WTC11 (cell line): ENCODE results near the gene CCR1. TPM values are rescaled to one million over a fixed set of nuclear protein-coding genes. Genes with fewer than 3 reads are reported as not detected.

Experiments used
- ATAC-seq: fragments of 200-7000 bp; cut with Tn5 transposase; 2 replicates; pipeline ENCODE4 v1.10.0; 2021; ENCODE audit warnings: mild to moderate bottlenecking, moderate library complexity
- CTCF ChIA-PET: fragments of 300-600 bp; sonication (Branson Sonifier 250); formaldehyde crosslinking; loops from one replicate; lab custom pipeline; 2021; ENCODE audit warnings: antibody characterized with exemption; lab: Charles Lee
- POLR2A ChIA-PET: fragments of 350-600 bp; sonication (Branson Sonifier 250); formaldehyde crosslinking; loops from one replicate; lab custom pipeline; 2021; ENCODE audit warnings: antibody characterized with exemption; lab: Charles Lee
- DNase-seq: peaks from one replicate; pipeline ENCODE4 v3.0.0; 2021; ENCODE audit warnings: low spot score
- H3K27ac Mint-ChIP-seq: 2 replicates; pipeline ENCODE4 v1.8.0; 2021; ENCODE audit warnings: mixed read lengths
- H3K27me3 Mint-ChIP-seq: 2 replicates; pipeline ENCODE4 v1.8.0; 2021; ENCODE audit warnings: low read depth, mild to moderate bottlenecking, moderate library complexity, mixed read lengths
- H3K36me3 Mint-ChIP-seq: 2 replicates; pipeline ENCODE4 v1.8.0; 2021; ENCODE audit warnings: mixed read lengths
- H3K4me1 Mint-ChIP-seq: 2 replicates; pipeline ENCODE4 v1.8.0; 2022; ENCODE audit warnings: mixed read lengths
- H3K4me3 Mint-ChIP-seq: 2 replicates; pipeline ENCODE4 v1.8.0; 2021; ENCODE audit warnings: mild to moderate bottlenecking, moderate library complexity, mixed read lengths
- H3K9me3 Mint-ChIP-seq: 2 replicates; pipeline ENCODE4 v1.8.0; 2021; ENCODE audit warnings: mixed read lengths
- ATF6 ChIP-seq: sonication (generic); formaldehyde crosslinking; IDR thresholded peaks from 2 replicates; pipeline ENCODE4 v1.8.1; 2023; ENCODE audit warnings: mild to moderate bottlenecking, missing genetic modification reagents
- E2F1 ChIP-seq: sonication (generic); formaldehyde crosslinking; IDR thresholded peaks from 2 replicates; pipeline ENCODE4 v1.8.0; 2022; ENCODE audit warnings: mild to moderate bottlenecking, missing genetic modification reagents
- GABPB1 ChIP-seq: sonication (generic); formaldehyde crosslinking; IDR thresholded peaks from 2 replicates; pipeline ENCODE4 v1.8.1; 2023; ENCODE audit warnings: mild to moderate bottlenecking, missing genetic modification reagents
- GTF2I ChIP-seq: fragments of 250-450 bp; sonication (Bioruptor Pico); conservative IDR thresholded peaks from 2 replicates; pipeline ENCODE4 v1.4.0; 2021; ENCODE audit warnings: mild to moderate bottlenecking
- HMGA2 ChIP-seq: fragments of 250-450 bp; sonication (Bioruptor Pico); IDR thresholded peaks from 2 replicates; pipeline ENCODE4 v1.4.0; 2021; ENCODE audit warnings: mild to moderate bottlenecking, moderate library complexity
- HMGXB4 ChIP-seq: sonication (generic); formaldehyde crosslinking; IDR thresholded peaks from 2 replicates; pipeline ENCODE4 v1.8.1; 2023; ENCODE audit warnings: mild to moderate bottlenecking, moderate library complexity, missing genetic modification reagents
- IRF2 ChIP-seq: sonication (generic); formaldehyde crosslinking; IDR thresholded peaks from 2 replicates; pipeline ENCODE4 v1.8.0; 2022; ENCODE audit warnings: low read depth, missing genetic modification reagents, borderline replicate concordance
- JAZF1 ChIP-seq: fragments of 250-450 bp; sonication (Bioruptor Pico); IDR thresholded peaks from 2 replicates; pipeline ENCODE4 v1.9.0; 2021; ENCODE audit warnings: moderate library complexity, mild to moderate bottlenecking, inconsistent platforms
- MAX ChIP-seq: sonication (generic); formaldehyde crosslinking; IDR thresholded peaks from 2 replicates; pipeline ENCODE4 v1.8.0; 2022; ENCODE audit warnings: mild to moderate bottlenecking, missing genetic modification reagents
- RORB ChIP-seq: fragments of 250-450 bp; sonication (Bioruptor Pico); IDR thresholded peaks from 2 replicates; pipeline ENCODE4 v1.9.0; 2021; ENCODE audit warnings: mild to moderate bottlenecking
- SOX15 ChIP-seq: fragments of 250-450 bp; sonication (Bioruptor Pico); IDR thresholded peaks from 2 replicates; pipeline ENCODE4 v1.9.0; 2021; ENCODE audit warnings: mild to moderate bottlenecking
- SP1 ChIP-seq: sonication (generic); formaldehyde crosslinking; conservative IDR thresholded peaks from 2 replicates; pipeline ENCODE4 v1.8.1; 2022; ENCODE audit warnings: missing genetic modification reagents
- ZBTB43 ChIP-seq: sonication (generic); formaldehyde crosslinking; IDR thresholded peaks from 2 replicates; pipeline ENCODE4 v1.8.1; 2023; ENCODE audit warnings: mild to moderate bottlenecking, missing genetic modification reagents
- ZNF232 ChIP-seq: sonication (generic); formaldehyde crosslinking; IDR thresholded peaks from 2 replicates; pipeline ENCODE4 v1.8.0; 2022; ENCODE audit warnings: mild to moderate bottlenecking, missing genetic modification reagents
- ZNF317 ChIP-seq: sonication (generic); formaldehyde crosslinking; IDR thresholded peaks from 2 replicates; pipeline ENCODE4 v1.8.1; 2023; ENCODE audit warnings: low read depth, mild to moderate bottlenecking, moderate library complexity, missing genetic modification reagents, borderline replicate concordance
- total RNA-seq: library from RNA; stranded (reverse); gene quantifications from 3 replicates; pipeline ENCODE4 v1.2.3, GENCODE V29; 2021
- TF ChIP-seq, protein P1 (sequence below): fragments of 250-450 bp; sonication (Bioruptor Pico); IDR thresholded peaks from 2 replicates; pipeline ENCODE4 v2.1.2; 2022; ENCODE audit warnings: mild to moderate bottlenecking, moderate library complexity

CCR1 gene
- total RNA-seq, 1 experiment from 2014 or later, result not detected

DNA sequence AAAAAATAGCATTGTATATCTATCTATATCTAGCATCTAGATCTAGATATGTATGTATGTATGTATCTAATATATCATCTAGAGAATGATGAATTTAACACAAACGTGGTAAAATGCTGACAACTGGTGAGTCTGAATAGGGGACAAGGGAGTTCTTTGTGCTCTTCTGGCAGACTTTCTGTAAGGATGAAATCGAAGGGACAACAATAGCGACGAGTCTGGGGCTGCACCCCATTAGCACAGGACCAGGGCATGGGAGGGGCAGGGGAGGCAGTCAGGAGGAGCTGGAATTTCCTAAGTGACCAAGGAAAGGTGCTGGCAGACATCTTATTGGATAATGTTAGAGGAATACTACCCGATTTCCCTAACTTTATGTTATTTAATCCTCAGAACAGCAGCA, 7.9 kb downstream of the CCR1 start:
- no peak for ATAC-seq
- ChIA-PET POLR2A (no interaction called here), CTCF (interaction anchor here (1.2 kb wide), 1 partner anchor 76 kb away, joined by 4 read pairs; no protein-coding TSS in a partner anchor)

DNA sequence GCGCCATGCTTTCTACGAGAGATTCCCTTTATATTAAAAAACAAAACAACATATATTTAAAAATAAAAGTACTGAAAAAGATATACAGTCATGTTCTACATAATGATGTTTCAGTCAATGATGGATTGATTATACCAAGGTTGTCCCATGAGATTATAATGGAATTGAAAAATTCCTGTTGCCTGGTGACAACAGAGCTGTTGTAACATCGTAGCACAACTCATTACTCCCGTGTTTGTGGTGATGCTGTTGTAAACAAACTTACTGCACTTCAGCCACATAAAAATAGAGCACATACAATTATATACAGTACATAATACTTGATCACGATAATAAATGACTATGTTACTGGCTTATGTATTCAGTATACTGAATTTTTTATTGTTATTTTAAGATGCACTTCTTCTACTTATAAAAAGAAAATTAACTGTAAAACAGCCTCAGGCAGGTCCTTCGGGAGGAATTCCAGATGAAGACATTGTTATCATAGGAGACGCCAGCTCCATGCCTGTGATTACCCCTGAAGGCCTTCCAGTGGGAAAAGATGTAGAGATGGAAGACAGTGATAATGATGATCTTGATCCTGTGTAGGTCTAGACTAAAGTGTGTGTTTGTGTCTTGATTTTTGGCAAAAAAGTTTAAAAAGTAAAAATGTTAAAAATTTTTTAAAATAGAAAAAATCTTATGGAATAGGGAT, 11.7 kb downstream of the CCR1 start:
- Mint-ChIP-seq H3K4me3 (no peak overlapping the region), H3K4me1 (no peaks in the 10 kb centered on the region), H3K27ac (no peak overlapping the region), H3K36me3 (peaks cover 17% of the 10 kb centered on the region), H3K27me3 (peaks cover 3% of the 10 kb centered on the region; the same call in 1 of the 2 replicates)
- ChIA-PET POLR2A (no interaction called here), CTCF (no interaction called here)
- DNase-seq, result no peak
- ATAC-seq, result no peak
- no peak for TF ChIP-seq IRF2 (CRISPR knock-in tag)
- TF ChIP-seq MAX (CRISPR knock-in tag), result no peak
- no peak for TF ChIP-seq JAZF1 (CRISPR knock-in tag)
- no peak for TF ChIP-seq ZBTB43
- no peak for TF ChIP-seq E2F1
- no peak for TF ChIP-seq ATF6 (CRISPR knock-in tag)
- TF ChIP-seq, all 79 proteins: peak for 0
- H3K9me3 Mint-ChIP-seq, result peaks cover 33% of the 10 kb centered on the region

More for the DNA sequence above, 7.9 kb downstream of the CCR1 start:
- TF ChIP-seq ZBTB43, result no peak
- TF ChIP-seq, protein P1, sequence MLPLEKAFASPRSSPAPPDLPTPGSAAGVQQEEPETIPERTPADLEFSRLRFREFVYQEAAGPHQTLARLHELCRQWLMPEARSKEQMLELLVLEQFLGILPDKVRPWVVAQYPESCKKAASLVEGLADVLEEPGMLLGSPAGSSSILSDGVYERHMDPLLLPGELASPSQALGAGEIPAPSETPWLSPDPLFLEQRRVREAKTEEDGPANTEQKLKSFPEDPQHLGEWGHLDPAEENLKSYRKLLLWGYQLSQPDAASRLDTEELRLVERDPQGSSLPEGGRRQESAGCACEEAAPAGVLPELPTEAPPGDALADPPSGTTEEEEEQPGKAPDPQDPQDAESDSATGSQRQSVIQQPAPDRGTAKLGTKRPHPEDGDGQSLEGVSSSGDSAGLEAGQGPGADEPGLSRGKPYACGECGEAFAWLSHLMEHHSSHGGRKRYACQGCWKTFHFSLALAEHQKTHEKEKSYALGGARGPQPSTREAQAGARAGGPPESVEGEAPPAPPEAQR, result no peak
- TF ChIP-seq RORB (CRISPR knock-in tag), result no peak
- TF ChIP-seq ZNF232, result no peak
- TF ChIP-seq GTF2I (CRISPR knock-in tag), result no peak
- TF ChIP-seq HMGA2 (CRISPR knock-in tag), result no peak
- TF ChIP-seq MAX (CRISPR knock-in tag), result no peak
- TF ChIP-seq SP1 (CRISPR knock-in tag), result no peak
- no peak for TF ChIP-seq ZNF317 (CRISPR knock-in tag)
- no peak for TF ChIP-seq GABPB1 (CRISPR knock-in tag)
- no peak for TF ChIP-seq HMGXB4
- TF ChIP-seq SOX15 (CRISPR knock-in tag), result no peak
- no peak overlapping the region for H3K4me3 Mint-ChIP-seq
- no peak for DNase-seq
- no peak overlapping the region for H3K27ac Mint-ChIP-seq
- peaks cover 11% of the 10 kb centered on the region for H3K9me3 Mint-ChIP-seq
- peaks cover under 1% of the 10 kb centered on the region; the same call in 1 of the 2 replicates for H3K36me3 Mint-ChIP-seq
- no peaks in the 10 kb centered on the region for H3K4me1 Mint-ChIP-seq
- H3K27me3 Mint-ChIP-seq, result peaks cover 3% of the 10 kb centered on the region; the same call in 1 of the 2 replicates
